HCT116 (cell line): ENCODE results near the gene S1PR3. TPM values are rescaled to one million over a fixed set of nuclear protein-coding genes. Genes with fewer than 3 reads are reported as not detected.

Experiments
- REST ChIP-seq: IDR thresholded peaks from 2 replicates; pipeline ENCODE4 v1.6.1; 2012; ENCODE audit warnings: low read depth
- SIN3A ChIP-seq: IDR thresholded peaks from 2 replicates; pipeline ENCODE4 v1.6.1; 2012; ENCODE audit warnings: low read depth
- SRF ChIP-seq: IDR thresholded peaks from 2 replicates; pipeline ENCODE4 v1.6.1; 2012; ENCODE audit warnings: low read depth
- ZBTB33 ChIP-seq: IDR thresholded peaks from 2 replicates; pipeline ENCODE4 v1.6.1; 2011; ENCODE audit warnings: mild to moderate bottlenecking, low read length, moderate library complexity; ENCODE audit not compliant: insufficient replicate concordance; ENCODE audit errors: extremely low read depth
- total RNA-seq: library from RNA; stranded (reverse); gene quantifications from one replicate; pipeline ENCODE4 v1.2.1, GENCODE V29; 2021; ENCODE audit not compliant: unreplicated experiment

S1PR3 gene
- total RNA-seq, 1 experiment from 2014 or later, result 0.07 TPM

GRCh38 chr9:89000371-89000781 lies 9.1 kb downstream of the S1PR3 start (continued):
- TF ChIP-seq REST (no peak), SRF (no peak), SIN3A (no peak), ZBTB33 (no peak)
